Measurements from ENCODE around the gene SPACA9. TPM values are rescaled to one million over a fixed set of nuclear protein-coding genes. Genes with fewer than 3 reads are reported as not detected.

The SPACA9 gene
- total and polyA plus RNA-seq, 4 donors, result 10.5 to 25.1 (median 16.2) TPM

DNA sequence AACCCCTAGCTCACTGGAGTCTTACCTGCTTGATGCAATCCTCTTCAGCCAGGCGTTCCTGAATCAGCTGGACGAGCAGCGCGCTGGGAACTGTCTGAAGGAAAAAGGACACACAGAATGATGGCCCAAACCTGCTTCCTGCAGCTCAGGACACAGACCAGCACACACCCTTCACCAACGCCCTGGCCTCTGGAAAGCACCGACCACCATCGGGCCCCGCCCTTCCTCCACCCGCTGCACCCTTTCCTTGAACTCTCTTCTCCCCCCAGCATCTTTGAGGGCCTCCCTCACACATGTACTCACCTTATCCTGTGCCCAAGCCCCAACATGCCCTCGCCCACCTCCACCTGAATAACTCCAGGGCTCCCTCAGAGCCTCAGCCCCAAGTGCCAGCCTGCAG, 23.9 kb upstream of the SPACA9 start:
- DNase-seq, result no peak
- no peaks in the 10 kb centered on the region for H3K36me3 ChIP-seq (ENCODE audit: control insufficient read depth in 4 of 4, insufficient read depth in 4 of 4, low read length in 4 of 4)
- no peak overlapping the region for H3K27ac ChIP-seq (ENCODE audit: low read depth in 1 of 2, low read length in 1 of 2)
- no peaks in the 10 kb centered on the region for H3K27me3 ChIP-seq (ENCODE audit: control insufficient read depth in 3 of 3, insufficient read depth in 3 of 3, low read length in 2 of 3)
- H3K4me1 ChIP-seq (ENCODE audit: control insufficient read depth in 5 of 5, insufficient read depth in 5 of 5, low read length in 5 of 5), result peaks cover 0 to 24% (median 13%) of the 10 kb centered on the region in 5 donors
- H3K4me3 ChIP-seq, result no peak overlapping the region
- TF ChIP-seq, protein P1, sequence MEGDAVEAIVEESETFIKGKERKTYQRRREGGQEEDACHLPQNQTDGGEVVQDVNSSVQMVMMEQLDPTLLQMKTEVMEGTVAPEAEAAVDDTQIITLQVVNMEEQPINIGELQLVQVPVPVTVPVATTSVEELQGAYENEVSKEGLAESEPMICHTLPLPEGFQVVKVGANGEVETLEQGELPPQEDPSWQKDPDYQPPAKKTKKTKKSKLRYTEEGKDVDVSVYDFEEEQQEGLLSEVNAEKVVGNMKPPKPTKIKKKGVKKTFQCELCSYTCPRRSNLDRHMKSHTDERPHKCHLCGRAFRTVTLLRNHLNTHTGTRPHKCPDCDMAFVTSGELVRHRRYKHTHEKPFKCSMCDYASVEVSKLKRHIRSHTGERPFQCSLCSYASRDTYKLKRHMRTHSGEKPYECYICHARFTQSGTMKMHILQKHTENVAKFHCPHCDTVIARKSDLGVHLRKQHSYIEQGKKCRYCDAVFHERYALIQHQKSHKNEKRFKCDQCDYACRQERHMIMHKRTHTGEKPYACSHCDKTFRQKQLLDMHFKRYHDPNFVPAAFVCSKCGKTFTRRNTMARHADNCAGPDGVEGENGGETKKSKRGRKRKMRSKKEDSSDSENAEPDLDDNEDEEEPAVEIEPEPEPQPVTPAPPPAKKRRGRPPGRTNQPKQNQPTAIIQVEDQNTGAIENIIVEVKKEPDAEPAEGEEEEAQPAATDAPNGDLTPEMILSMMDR (IDR thresholded peaks at IDR 0.05; ENCODE audit: control extremely low read depth, extremely low read depth), result no peak
- ATAC-seq (ENCODE audit: insufficient read depth, low FRiP score), result no peak
- no peaks in the 10 kb centered on the region for H3K9me3 ChIP-seq (ENCODE audit: control insufficient read depth in 4 of 4, insufficient read depth in 3 of 4, low read length in 3 of 4)
- WGBS, 2 donors, result 66 to 77% methylated on average over 10 of the region's 10 CpGs
- H3K9ac ChIP-seq (ENCODE audit: insufficient read depth in 1 of 2, low read length in 2 of 2), result no peak overlapping the region

DNA sequence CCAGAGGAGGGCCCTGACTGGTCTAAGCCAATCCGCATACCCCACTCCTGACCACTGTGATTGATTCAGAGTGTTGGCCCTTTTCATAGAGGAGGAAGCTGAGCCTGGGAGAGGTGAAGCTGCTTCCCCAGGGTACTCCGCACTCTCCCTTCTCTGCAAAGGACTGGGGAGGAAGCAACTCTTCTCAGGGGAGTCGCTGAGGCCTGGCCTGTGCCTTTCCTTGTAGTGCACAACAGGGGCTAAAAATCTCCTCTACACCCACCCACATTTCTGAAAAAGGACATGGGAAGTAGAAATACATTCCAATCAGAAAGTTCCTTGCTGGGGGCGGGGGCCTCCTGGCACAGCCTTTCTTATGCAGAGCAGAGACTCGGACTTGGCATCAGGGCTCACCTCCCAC, 22.8 kb upstream of the SPACA9 start:
- ATAC-seq (ENCODE audit: insufficient read depth, low FRiP score) (no peak), DNase-seq (no peak)
- no peaks in the 10 kb centered on the region for H3K27me3 ChIP-seq (ENCODE audit: control insufficient read depth in 3 of 3, insufficient read depth in 3 of 3, low read length in 2 of 3)
- no peak overlapping the region for H3K9ac ChIP-seq (ENCODE audit: insufficient read depth in 1 of 2, low read length in 2 of 2)
- H3K36me3 ChIP-seq (ENCODE audit: control insufficient read depth in 4 of 4, insufficient read depth in 4 of 4, low read length in 4 of 4), result no peaks in the 10 kb centered on the region
- H3K27ac ChIP-seq (ENCODE audit: low read depth in 1 of 2, low read length in 1 of 2), result no peak overlapping the region
- H3K4me3 ChIP-seq, result no peak overlapping the region
- TF ChIP-seq, protein P1 (IDR thresholded peaks at IDR 0.05; ENCODE audit: control extremely low read depth, extremely low read depth), result no peak
- peaks cover 0 to 24% (median 13%) of the 10 kb centered on the region in 5 donors for H3K4me1 ChIP-seq (ENCODE audit: control insufficient read depth in 5 of 5, insufficient read depth in 5 of 5, low read length in 5 of 5)
- WGBS, 2 donors, result 91 to 93% methylated on average over 5 of the region's 5 CpGs
- H3K9me3 ChIP-seq (ENCODE audit: control insufficient read depth in 4 of 4, insufficient read depth in 3 of 4, low read length in 3 of 4), result no peaks in the 10 kb centered on the region

DNA sequence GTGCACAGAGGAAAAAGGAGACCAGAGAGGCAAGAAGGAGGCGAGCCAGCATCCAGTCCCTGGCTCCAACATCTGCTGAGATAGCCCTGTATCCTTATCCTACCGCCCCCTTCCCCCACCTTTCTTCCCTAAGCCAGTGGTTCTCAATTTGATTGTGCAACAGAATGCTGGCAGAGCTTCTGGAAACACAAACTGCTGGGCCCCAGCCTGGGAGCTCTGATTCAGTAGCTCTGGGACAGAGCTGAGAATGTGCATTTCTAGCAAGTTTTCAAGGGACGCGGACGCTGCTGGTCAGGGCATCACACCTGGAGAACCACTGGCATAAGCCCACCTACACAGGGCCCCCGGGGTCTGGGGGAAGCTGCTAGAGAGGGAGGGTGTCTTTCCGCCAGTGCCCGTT, 21.7 kb upstream of the SPACA9 start:
- H3K36me3 ChIP-seq (ENCODE audit: control insufficient read depth in 4 of 4, insufficient read depth in 4 of 4, low read length in 4 of 4), result no peaks in the 10 kb centered on the region
- ATAC-seq (ENCODE audit: insufficient read depth, low FRiP score) (peak; percentile 41), DNase-seq (peak; percentile 90 to 98 (median 98))
- H3K27ac ChIP-seq (ENCODE audit: low read depth in 1 of 2, low read length in 1 of 2), result no peak overlapping the region
- 61 to 76% methylated on average over 7 to 8 of the region's 8 CpGs for WGBS, 2 donors
- no peaks in the 10 kb centered on the region for H3K9me3 ChIP-seq (ENCODE audit: control insufficient read depth in 4 of 4, insufficient read depth in 3 of 4, low read length in 3 of 4)
- H3K4me3 ChIP-seq, result no peak overlapping the region
- no peaks in the 10 kb centered on the region for H3K27me3 ChIP-seq (ENCODE audit: control insufficient read depth in 3 of 3, insufficient read depth in 3 of 3, low read length in 2 of 3)
- peaks cover 0 to 24% (median 13%) of the 10 kb centered on the region in 5 donors for H3K4me1 ChIP-seq (ENCODE audit: control insufficient read depth in 5 of 5, insufficient read depth in 5 of 5, low read length in 5 of 5)
- H3K9ac ChIP-seq (ENCODE audit: insufficient read depth in 1 of 2, low read length in 2 of 2), result peak overlapping the region in 1 of 2 donors; percentile 34
- TF ChIP-seq, protein P1 (IDR thresholded peaks at IDR 0.05; ENCODE audit: control extremely low read depth, extremely low read depth), result no peak
